Nephron progenitor cell (in vitro differentiated cells): ENCODE measurements around the gene PLEKHM3.

Experiments used
- DNase-seq: peaks from one replicate; pipeline ENCODE4 v3.0.0; 2021
- H3K27ac Mint-ChIP-seq: 2 replicates; pipeline ENCODE4 v1.8.0; 2021; ENCODE audit warnings: mild to moderate bottlenecking, moderate library complexity, mixed read lengths
- H3K27me3 Mint-ChIP-seq: 2 replicates; pipeline ENCODE4 v1.8.0; 2021; ENCODE audit warnings: mild to moderate bottlenecking, low read depth, mixed read lengths; ENCODE audit not compliant: poor library complexity
- H3K36me3 Mint-ChIP-seq: 2 replicates; pipeline ENCODE4 v1.8.0; 2021; ENCODE audit warnings: low read depth, mixed read lengths
- H3K4me1 Mint-ChIP-seq: 2 replicates; pipeline ENCODE4 v1.8.0; 2021; ENCODE audit warnings: mixed read lengths
- H3K4me3 Mint-ChIP-seq: 2 replicates; pipeline ENCODE4 v1.8.0; 2021; ENCODE audit warnings: mild to moderate bottlenecking, moderate library complexity, mixed read lengths
- H3K9me3 Mint-ChIP-seq: 2 replicates; pipeline ENCODE4 v1.8.0; 2021; ENCODE audit warnings: mild to moderate bottlenecking, moderate library complexity, mixed read lengths
- CTCF ChIP-seq: fragments of 200-600 bp; sonication (generic); IDR thresholded peaks from 2 replicates; pipeline ENCODE4 v1.5.0; 2021; ENCODE audit warnings: antibody characterized with exemption

Gene PLEKHM3

GRCh38 chr2:207807516-207807915 lies 217.8 kb downstream of the PLEKHM3 start:
- Mint-ChIP-seq H3K4me1 (peaks cover 31% of the 10 kb centered on the region), H3K27ac (no peak overlapping the region), H3K9me3 (no peaks in the 10 kb centered on the region), H3K27me3 (peaks cover 59% of the 10 kb centered on the region), H3K36me3 (no peaks in the 10 kb centered on the region), H3K4me3 (no peak overlapping the region)
- no peak for TF ChIP-seq CTCF
- DNase-seq: no peak

DNA sequence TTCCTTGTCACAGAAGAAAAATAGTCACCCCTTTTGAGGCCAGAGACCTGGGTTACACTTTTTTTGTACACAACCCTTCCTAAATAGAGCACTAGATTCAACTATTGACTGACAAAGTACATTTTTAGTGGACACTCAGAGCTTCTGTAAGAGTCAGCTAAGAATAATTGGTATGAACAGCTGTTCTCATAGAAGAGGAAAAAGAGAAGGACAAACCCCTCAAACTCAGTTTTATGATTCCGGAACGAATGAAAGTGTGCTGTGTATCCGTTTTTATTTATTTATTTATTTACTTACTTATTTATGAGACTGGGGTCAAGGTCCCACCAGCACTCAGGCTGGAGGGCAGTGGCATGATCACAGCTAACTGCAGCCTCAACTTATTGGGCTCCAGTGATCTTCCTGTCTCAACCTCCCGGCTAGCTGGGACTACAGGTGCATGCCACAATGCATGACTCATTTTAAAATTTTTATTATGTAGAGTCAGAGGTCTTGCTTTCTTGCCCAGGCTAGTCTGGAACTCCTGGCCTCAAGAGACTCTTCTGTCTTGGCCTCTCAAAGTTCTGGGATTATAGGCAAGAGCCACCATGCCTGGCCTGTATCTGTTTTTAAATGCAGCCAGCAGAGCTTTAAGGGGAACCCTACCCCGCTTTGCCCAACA lies 219.6 kb downstream of the PLEKHM3 start:
- no peaks in the 10 kb centered on the region for H3K9me3 Mint-ChIP-seq
- no peak overlapping the region for H3K27ac Mint-ChIP-seq
- peaks cover 55% of the 10 kb centered on the region for H3K27me3 Mint-ChIP-seq
- H3K36me3 Mint-ChIP-seq: no peaks in the 10 kb centered on the region
- H3K4me3 Mint-ChIP-seq: no peak overlapping the region
- no peak for TF ChIP-seq CTCF
- peaks cover 14% of the 10 kb centered on the region for H3K4me1 Mint-ChIP-seq
- no peak for DNase-seq

DNA sequence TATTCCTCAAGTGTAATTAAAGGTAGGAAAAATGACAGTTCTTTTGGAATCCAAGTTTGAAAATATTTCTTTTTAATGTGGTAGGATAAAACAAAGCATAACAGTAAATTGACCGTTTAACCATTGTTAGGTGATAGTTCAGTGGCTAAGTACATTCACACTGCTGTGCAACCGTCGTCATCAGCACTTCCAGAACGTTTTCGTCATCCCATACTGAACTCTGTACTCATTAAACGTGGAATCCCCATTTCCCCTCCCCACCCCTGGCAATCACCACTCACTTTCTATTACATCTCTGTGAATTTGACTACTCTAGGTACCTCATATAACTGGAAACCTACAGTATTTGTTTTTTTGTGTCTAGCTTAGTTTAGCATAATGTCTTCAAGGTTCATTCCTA lies 222.7 kb downstream of the PLEKHM3 start:
- no peak for TF ChIP-seq CTCF
- Mint-ChIP-seq H3K27me3 (peaks cover 32% of the 10 kb centered on the region), H3K4me1 (peaks cover 4% of the 10 kb centered on the region), H3K36me3 (no peaks in the 10 kb centered on the region), H3K9me3 (no peaks in the 10 kb centered on the region), H3K27ac (no peak overlapping the region), H3K4me3 (no peak overlapping the region)
- DNase-seq: no peak

- Mint-ChIP-seq H3K4me3 (no peak overlapping the region), H3K27me3 (peaks cover 25% of the 10 kb centered on the region), H3K9me3 (no peaks in the 10 kb centered on the region), H3K36me3 (no peaks in the 10 kb centered on the region), H3K27ac (no peak overlapping the region), H3K4me1 (peaks cover 7% of the 10 kb centered on the region)
- TF ChIP-seq CTCF: no peak
- DNase-seq: no peak
Measured at GRCh38 chr2:207801259-207801658, 224.1 kb downstream of the PLEKHM3 start.

DNA sequence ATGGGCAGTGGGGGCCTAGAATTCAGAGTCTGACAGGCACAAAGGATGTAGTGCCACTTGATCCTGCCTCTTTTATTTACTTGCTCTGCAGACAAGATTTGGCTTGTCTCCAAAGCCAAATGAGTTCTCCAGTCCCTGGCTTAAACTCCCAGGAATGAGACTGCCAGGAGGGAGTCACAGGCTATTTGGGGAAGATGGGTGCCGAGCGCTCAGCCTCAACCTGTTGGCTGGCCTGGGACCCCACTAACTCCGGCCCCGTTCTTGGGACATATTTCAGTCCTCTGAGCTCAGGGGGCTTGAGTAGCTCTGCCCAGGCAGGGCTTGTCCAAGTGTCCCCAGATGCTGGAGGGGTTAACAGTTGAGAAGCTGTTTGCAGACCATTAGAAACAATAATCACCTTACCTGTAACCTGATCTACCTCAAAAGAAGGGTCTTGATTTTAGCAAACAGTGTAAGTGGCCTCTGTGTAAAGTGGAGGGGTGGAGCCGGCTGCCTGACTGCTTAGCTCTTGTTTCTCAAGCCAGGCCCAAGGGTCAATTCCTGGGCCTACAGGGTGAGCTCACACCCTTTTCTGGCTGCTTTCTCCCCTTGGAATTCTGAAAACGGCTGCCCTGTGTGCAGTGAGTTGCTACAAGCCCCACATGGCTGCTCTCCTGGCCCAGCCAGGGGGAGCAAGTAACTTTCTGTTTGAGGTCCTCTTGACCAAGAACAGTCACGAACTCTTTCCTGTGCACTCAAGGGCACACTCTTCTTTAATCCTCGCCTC lies 228.6 kb downstream of the PLEKHM3 start:
- H3K27me3 Mint-ChIP-seq: peaks cover 29% of the 10 kb centered on the region
- peak; percentile 32 for DNase-seq
- no peak for TF ChIP-seq CTCF
- H3K4me3 Mint-ChIP-seq: peak overlapping the region; percentile 55
- peaks cover 12% of the 10 kb centered on the region for H3K4me1 Mint-ChIP-seq
- H3K36me3 Mint-ChIP-seq: no peaks in the 10 kb centered on the region
- peak overlapping the region; percentile 93 for H3K27ac Mint-ChIP-seq
- H3K9me3 Mint-ChIP-seq: no peaks in the 10 kb centered on the region
